Measurements from ENCODE around the gene CYSLTR2. TPM values are rescaled to one million over a fixed set of nuclear protein-coding genes. Genes with fewer than 3 reads are reported as not detected.
A peak's percentile ranks its signal among the peaks of the same experiment; 100 is the strongest.

Gene CYSLTR2, protein sequence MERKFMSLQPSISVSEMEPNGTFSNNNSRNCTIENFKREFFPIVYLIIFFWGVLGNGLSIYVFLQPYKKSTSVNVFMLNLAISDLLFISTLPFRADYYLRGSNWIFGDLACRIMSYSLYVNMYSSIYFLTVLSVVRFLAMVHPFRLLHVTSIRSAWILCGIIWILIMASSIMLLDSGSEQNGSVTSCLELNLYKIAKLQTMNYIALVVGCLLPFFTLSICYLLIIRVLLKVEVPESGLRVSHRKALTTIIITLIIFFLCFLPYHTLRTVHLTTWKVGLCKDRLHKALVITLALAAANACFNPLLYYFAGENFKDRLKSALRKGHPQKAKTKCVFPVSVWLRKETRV
- 1 to 10 TPM in 1 of 3 donors, under 1 TPM in 2; 0.14 to 1.4 (median 0.58) TPM for total RNA-seq
- long read RNA-seq, donor 1 = 0 reads
- long read RNA-seq, donor 2 = 0 reads

DNA sequence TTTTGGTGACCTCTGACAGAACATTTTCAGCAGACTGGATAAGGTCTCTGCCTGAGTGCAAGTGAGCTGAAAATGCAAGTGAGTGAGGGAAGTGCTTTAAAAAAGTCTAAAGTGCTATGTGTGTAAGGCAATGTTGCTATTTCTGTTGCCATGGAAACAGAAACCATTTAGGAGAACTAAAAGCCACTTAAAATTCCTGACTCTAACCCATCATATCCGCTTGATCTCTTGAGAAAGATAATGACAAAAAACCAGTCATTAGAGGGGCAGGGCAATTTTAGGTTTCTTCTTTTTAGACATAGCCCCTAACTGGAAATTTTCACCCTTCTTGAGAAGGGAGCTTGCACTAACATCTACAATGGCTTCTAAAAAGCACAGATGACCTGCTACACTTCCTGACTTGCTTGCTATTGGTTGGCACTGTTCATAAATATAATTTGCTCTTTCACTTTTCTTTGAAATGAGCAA is at the start of gene CYSLTR2:
Gene CYSLTR2 (plus strand): TSS at position 458 of the 468 bp plus-strand sequence. CDS start 52,889 bp downstream, outside the sequence.
- DNase-seq = no peak
- ATAC-seq = peak; percentile 64
- H3K9me3 ChIP-seq = no peaks in the 10 kb centered on the region
- intact Hi-C loops (cut with DNase I, micrococcal nuclease) = no loop called here
- no peaks in the 10 kb centered on the region for H3K4me1 ChIP-seq (ENCODE audit: low read depth)
- H3K36me3 ChIP-seq (ENCODE audit: low read depth) = no peaks in the 10 kb centered on the region
- TF ChIP-seq, protein P1, sequence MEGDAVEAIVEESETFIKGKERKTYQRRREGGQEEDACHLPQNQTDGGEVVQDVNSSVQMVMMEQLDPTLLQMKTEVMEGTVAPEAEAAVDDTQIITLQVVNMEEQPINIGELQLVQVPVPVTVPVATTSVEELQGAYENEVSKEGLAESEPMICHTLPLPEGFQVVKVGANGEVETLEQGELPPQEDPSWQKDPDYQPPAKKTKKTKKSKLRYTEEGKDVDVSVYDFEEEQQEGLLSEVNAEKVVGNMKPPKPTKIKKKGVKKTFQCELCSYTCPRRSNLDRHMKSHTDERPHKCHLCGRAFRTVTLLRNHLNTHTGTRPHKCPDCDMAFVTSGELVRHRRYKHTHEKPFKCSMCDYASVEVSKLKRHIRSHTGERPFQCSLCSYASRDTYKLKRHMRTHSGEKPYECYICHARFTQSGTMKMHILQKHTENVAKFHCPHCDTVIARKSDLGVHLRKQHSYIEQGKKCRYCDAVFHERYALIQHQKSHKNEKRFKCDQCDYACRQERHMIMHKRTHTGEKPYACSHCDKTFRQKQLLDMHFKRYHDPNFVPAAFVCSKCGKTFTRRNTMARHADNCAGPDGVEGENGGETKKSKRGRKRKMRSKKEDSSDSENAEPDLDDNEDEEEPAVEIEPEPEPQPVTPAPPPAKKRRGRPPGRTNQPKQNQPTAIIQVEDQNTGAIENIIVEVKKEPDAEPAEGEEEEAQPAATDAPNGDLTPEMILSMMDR (IDR thresholded peaks at IDR 0.05) = no peak
- no peak within 1 kb of the TSS for H3K4me3 ChIP-seq

DNA sequence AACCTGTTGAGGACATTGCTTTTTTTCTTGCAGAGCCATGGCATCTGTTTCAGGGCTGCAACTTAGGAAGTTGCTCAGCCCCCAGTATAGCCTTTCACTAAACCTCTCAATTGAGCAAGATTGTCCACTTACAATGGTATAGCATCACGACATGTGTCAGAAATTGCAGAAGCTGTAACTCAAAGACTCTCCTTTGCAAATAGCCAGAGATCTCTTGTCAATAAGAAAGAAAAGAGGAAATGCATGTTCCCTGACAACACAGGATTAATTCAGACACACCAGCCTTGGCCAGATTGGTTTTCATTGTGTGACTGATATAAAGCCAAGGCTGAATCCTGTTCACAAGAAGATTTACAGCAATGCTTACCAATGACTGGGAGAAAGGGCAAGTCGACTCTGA is 38.7 kb upstream of the CYSLTR2 start:
- intact Hi-C loops (cut with DNase I, micrococcal nuclease) = no loop called here
- ATAC-seq = no peak

DNA sequence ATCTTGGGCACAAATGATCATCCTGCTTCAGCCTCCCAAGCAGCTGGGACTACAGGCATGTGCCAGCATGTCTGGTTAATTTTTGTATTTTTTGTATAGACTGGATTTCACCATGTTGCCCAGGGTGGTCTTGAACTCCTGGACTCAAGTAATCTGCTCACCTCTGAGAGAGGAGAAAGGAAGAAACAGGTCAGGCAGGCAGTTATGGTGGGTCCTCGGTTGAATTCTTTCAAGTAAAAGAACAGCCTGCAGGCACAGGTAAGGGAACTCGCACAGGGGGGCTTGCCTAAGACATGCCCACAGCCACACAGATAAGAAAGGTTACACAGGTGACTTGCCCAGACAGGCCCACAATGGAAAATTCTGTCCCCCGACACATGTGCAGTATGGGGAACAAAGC is 34.8 kb upstream of the CYSLTR2 start:
- ATAC-seq = no peak
- no peak for DNase-seq
- no peak overlapping the region for H3K4me3 ChIP-seq
- H3K9me3 ChIP-seq = peaks cover 12% of the 10 kb centered on the region
- intact Hi-C loops (cut with DNase I, micrococcal nuclease) = no loop called here
- no peaks in the 10 kb centered on the region for H3K36me3 ChIP-seq (ENCODE audit: low read depth)
- TF ChIP-seq, protein P1 (IDR thresholded peaks at IDR 0.05) = no peak
- H3K4me1 ChIP-seq (ENCODE audit: low read depth) = peaks cover 6% of the 10 kb centered on the region

More for the DNA sequence above, 38.7 kb upstream of the CYSLTR2 start:
- H3K36me3 ChIP-seq (ENCODE audit: low read depth) = no peaks in the 10 kb centered on the region
- no peaks in the 10 kb centered on the region for H3K4me1 ChIP-seq (ENCODE audit: low read depth)
- DNase-seq = no peak
- TF ChIP-seq, protein P1 (IDR thresholded peaks at IDR 0.05) = no peak
- H3K9me3 ChIP-seq = peaks cover 9% of the 10 kb centered on the region
- H3K4me3 ChIP-seq = no peak overlapping the region

DNA sequence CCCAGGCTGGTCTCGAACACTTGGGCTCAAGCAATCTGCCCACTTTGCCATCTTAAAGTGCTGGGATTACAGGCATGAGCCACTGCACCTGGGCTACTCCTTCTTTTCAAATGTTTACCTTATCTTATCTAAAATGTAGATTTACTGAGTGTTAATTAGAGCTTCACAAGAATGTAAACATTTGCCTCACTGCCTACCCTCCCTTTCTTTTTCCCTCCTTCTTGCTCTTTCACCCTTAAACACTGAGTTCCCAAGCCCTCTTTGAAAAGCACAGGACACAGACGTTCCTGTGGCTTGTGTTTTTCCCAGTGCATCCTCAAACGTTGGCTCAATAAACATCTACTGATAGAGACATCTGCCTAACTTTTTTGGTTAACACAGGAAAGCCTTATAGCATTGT is 32.7 kb upstream of the CYSLTR2 start:
- Histone ChIP-seq H3K9me3 (peaks cover 12% of the 10 kb centered on the region), H3K4me1 (ENCODE audit: low read depth) (peaks cover 6% of the 10 kb centered on the region), H3K36me3 (ENCODE audit: low read depth) (no peaks in the 10 kb centered on the region), H3K4me3 (no peak overlapping the region)
- intact Hi-C loops (cut with DNase I, micrococcal nuclease) = no loop called here
- ATAC-seq (peak; percentile 28), DNase-seq (no peak)
- TF ChIP-seq, protein P1 (IDR thresholded peaks at IDR 0.05) = no peak

DNA sequence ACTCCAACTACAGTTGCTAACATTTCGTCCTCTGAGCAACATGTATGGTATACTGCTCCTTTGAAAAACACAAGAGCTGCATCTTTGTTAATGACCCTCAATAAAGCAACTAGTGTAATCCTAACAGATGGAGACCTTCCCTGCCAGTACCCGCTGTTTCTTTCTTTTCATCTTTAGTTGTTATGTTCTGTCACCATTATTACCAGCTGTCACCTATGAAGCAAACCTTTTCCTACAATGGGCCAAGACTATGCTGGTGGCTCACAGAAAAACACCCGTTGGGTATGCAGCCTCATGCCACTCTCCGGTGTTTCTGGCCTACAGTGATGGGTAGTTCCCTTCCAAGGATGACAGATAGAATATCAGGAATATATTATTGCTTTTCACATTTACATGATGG is 29.7 kb upstream of the CYSLTR2 start:
- no peak for DNase-seq
- Histone ChIP-seq H3K4me1 (ENCODE audit: low read depth) (peaks cover 12% of the 10 kb centered on the region), H3K9me3 (peaks cover 7% of the 10 kb centered on the region), H3K36me3 (ENCODE audit: low read depth) (no peaks in the 10 kb centered on the region), H3K4me3 (no peak overlapping the region)
- TF ChIP-seq, protein P1 (IDR thresholded peaks at IDR 0.05) = no peak
- no peak for ATAC-seq
- intact Hi-C loops (cut with DNase I, micrococcal nuclease) = no loop called here

Measured in mucosa of descending colon (tissue), 3 donors.